Gastrocnemius medialis (tissue), 4 donors: ENCODE data around the gene SLC16A9.

Experiments
- POLR2A ChIP-seq, 2 donors: fragments of 450-650 bp; IDR thresholded peaks; one replicate each; pipeline ENCODE4 v1.6.1; 2017; ENCODE audit warnings: antibody characterized with exemption in 2 of 2, mild to moderate bottlenecking in 2 of 2, moderate library complexity in 2 of 2
- TF ChIP-seq, protein P1 (sequence below), 5 experiments: fragments of 450-650 bp in 3 of 5; fragments of 200-600 bp in 2 of 5; sonication (generic) in 2 of 5; IDR thresholded peaks in 4 of 5; conservative IDR thresholded peaks in 1 of 5; 1 replicate in 4 of 5; 2 replicates in 1 of 5; pipeline ENCODE4 v1.5.1; 2016 to 2019; ENCODE audit warnings: antibody characterized with exemption in 5 of 5, mild to moderate bottlenecking in 3 of 5, moderate library complexity in 3 of 5

DNA sequence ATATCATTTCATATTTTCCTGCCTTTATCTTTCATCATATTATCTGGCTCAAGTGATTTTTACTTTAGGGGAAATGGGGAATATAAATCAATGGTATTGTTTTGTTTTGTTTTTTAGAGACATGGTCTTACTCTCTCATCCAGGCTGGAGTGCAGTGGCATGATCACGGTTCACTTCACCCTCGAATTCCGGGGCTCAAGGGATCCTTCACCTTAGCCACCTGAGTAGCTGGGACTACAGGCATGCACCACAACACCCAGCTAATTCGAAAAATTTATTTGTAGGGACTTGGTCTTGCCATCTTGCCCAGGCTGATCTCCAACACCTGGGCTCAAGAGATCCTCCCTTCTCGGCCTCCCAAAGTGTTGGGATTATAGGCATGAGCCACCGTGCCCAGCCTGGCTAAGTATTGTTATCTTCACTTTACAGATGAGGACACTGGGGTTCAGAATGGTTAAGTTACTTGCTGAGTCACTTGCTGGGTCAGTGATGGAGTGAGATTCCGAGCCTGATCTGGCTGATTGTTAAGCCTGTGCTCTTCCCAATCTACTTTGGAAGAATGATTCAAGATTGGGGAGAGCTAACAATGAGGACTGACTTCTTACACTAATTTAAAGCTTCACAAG is 3.7 kb upstream of the SLC16A9 start:
- TF ChIP-seq, protein P1, sequence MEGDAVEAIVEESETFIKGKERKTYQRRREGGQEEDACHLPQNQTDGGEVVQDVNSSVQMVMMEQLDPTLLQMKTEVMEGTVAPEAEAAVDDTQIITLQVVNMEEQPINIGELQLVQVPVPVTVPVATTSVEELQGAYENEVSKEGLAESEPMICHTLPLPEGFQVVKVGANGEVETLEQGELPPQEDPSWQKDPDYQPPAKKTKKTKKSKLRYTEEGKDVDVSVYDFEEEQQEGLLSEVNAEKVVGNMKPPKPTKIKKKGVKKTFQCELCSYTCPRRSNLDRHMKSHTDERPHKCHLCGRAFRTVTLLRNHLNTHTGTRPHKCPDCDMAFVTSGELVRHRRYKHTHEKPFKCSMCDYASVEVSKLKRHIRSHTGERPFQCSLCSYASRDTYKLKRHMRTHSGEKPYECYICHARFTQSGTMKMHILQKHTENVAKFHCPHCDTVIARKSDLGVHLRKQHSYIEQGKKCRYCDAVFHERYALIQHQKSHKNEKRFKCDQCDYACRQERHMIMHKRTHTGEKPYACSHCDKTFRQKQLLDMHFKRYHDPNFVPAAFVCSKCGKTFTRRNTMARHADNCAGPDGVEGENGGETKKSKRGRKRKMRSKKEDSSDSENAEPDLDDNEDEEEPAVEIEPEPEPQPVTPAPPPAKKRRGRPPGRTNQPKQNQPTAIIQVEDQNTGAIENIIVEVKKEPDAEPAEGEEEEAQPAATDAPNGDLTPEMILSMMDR (IDR thresholded peaks at IDR 0.05 in 4 of 5, conservative IDR thresholded peaks at IDR 0.05 in 1 of 5): no peak
- no peak for TF ChIP-seq POLR2A (IDR thresholded peaks at IDR 0.05)
